ENCODE results near the gene MRPL11. TPM values are rescaled to one million over a fixed set of nuclear protein-coding genes. Genes with fewer than 3 reads are reported as not detected.
A peak's percentile ranks its signal among the peaks of the same experiment; 100 is the strongest.

Gene MRPL11
- polyA plus RNA-seq, 3 donors = 14.7 to 64.6 (median 59.6) TPM

DNA sequence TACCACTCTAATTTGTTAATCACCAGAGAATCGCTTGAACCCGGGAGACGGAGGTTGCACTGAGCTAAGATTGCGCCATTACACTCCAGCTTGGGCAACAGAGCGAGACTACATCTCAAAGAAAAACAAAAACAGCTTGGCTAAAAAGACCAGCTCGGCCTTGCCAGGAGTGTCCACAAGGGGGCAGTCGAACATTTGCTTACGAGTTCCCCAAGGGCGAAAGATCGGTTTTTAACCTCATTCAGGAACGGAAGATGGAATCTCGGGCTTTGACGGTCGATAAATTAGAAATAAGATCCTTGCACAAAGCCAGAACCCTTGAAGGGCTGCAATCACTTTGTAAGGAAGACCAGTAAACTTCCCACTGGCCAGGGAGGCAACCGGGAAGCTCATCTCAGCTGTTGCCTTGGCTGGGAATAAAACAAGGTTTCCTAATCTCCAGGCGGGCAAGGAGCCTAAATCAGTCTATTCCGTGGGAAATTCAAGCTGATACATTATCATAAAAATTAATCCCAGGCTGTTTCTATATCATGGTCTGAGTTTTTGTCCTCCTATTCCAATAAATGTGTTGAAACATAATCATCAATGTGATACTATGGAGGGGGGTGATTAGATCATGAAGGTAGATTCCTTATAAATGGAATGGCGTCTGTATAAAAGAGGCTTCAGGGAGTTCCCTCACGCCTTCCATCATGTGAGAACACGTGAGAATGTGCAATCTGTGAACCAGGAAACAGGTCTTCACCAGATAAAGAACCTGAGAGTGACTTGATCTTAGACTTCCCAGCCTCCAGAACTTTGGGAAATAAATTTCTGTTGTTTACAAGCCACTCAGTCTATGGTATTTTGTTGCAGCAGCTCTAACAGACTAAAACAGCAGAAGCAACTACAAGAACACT is 52.2 kb downstream of the MRPL11 start:
- Histone ChIP-seq H3K4me1 (ENCODE audit: control insufficient read depth in 1 of 2, insufficient read depth in 2 of 2, low read length in 2 of 2) (peaks cover 5 to 6% of the 10 kb centered on the region in 2 donors), H3K9ac (ENCODE audit: insufficient read depth, low read length, poor library complexity, severe bottlenecking) (no peak overlapping the region), H3K36me3 (replicated peaks in 1 of 2; ENCODE audit: control insufficient read depth in 1 of 2, insufficient read depth in 2 of 2, low read length in 2 of 2) (no peaks in the 10 kb centered on the region), H4K20me1 (ENCODE audit: insufficient read depth, low read length) (no peaks in the 10 kb centered on the region), H3K9me3 (replicated peaks in 1 of 2; ENCODE audit: control insufficient read depth in 1 of 2, insufficient read depth in 1 of 2, low read length in 2 of 2) (no peaks in the 10 kb centered on the region), H2AFZ (ENCODE audit: insufficient read depth, low read depth, low read length, poor library complexity, severe bottlenecking) (peak overlapping the region; percentile 65), H3K4me2 (replicated peaks; ENCODE audit: extremely low read depth, low read length, poor library complexity, severe bottlenecking) (peak overlapping the region; percentile 57), H3K27ac (ENCODE audit: low read depth in 1 of 2, low read length in 2 of 2) (no peak overlapping the region), H3K4me3 (replicated peaks in 1 of 3; ENCODE audit: low read depth in 2 of 3, low read length in 3 of 3) (peak overlapping the region in 1 of 3 experiments; percentile 35), H3K27me3 (ENCODE audit: control insufficient read depth in 2 of 2, insufficient read depth in 2 of 2, low read length in 2 of 2) (peaks cover 0 to 2% of the 10 kb centered on the region in 2 donors), H3K79me2 (ENCODE audit: insufficient read depth, low read length) (no peaks in the 10 kb centered on the region)
- TF ChIP-seq, protein P1, sequence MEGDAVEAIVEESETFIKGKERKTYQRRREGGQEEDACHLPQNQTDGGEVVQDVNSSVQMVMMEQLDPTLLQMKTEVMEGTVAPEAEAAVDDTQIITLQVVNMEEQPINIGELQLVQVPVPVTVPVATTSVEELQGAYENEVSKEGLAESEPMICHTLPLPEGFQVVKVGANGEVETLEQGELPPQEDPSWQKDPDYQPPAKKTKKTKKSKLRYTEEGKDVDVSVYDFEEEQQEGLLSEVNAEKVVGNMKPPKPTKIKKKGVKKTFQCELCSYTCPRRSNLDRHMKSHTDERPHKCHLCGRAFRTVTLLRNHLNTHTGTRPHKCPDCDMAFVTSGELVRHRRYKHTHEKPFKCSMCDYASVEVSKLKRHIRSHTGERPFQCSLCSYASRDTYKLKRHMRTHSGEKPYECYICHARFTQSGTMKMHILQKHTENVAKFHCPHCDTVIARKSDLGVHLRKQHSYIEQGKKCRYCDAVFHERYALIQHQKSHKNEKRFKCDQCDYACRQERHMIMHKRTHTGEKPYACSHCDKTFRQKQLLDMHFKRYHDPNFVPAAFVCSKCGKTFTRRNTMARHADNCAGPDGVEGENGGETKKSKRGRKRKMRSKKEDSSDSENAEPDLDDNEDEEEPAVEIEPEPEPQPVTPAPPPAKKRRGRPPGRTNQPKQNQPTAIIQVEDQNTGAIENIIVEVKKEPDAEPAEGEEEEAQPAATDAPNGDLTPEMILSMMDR (IDR thresholded peaks at IDR 0.05) = peak; percentile 87
- WGBS (ENCODE audit: insufficient coverage) = 5% methylated on average over 17 of the region's 20 CpGs
- Mint-ChIP-seq H3K4me3 (peak overlapping the region in 1 of 2 donors; percentile 67), H3K9me3 (peaks cover 0 to 3% (median 0%) of the 10 kb centered on the region in 7 donors), H3K27me3 (ENCODE audit: low read depth in 3 of 3) (peaks cover 8 to 22% (median 12%) of the 10 kb centered on the region in 3 donors), H3K4me1 (peaks cover 7% of the 10 kb centered on the region), H3K36me3 (no peaks in the 10 kb centered on the region), H3K27ac (peak overlapping the region in 1 of 7 donors; percentile 52)
- peak; percentile 67 to 80 (median 76) for DNase-seq
- intact Hi-C loops (cut with micrococcal nuclease) = loop anchor here in 1 of 2 donors (10.0 kb wide), 1 partner anchor 72 kb away; the partner anchor contains the start of gene CD248

Small RNA genes within 50 kb of the gene (small RNA-seq; reads per million reads assigned to genes)
- gene RF00416 (ENCODE audit: insufficient read length, low read depth) = not detected
- not detected for gene RNU1-84P (ENCODE audit: insufficient read length, low read depth)

Other genes with a start within 250 kb of the MRPL11 start
- gene KLC2, start 181.1 kb downstream of the MRPL11 start, polyA plus RNA-seq = 1 to 10 TPM in 1 of 3 donors, under 1 TPM in 2; 0.67 to 2.9 (median 0.90) TPM
- gene RAB1B, start 170.2 kb downstream of the MRPL11 start, polyA plus RNA-seq = 10 to 100 TPM; 17.9 to 90.5 (median 18.8) TPM
- 1 to 10 TPM in 1 of 3 donors, not detected in 2; 1.2 TPM for gene CNIH2, start 160.7 kb downstream of the MRPL11 start, polyA plus RNA-seq
- 10 to 100 TPM; 50.0 to 81.1 (median 63.8) TPM for gene YIF1A, start 149.7 kb downstream of the MRPL11 start, polyA plus RNA-seq
- gene TMEM151A, start 147.0 kb downstream of the MRPL11 start, polyA plus RNA-seq = not detected
- under 1 TPM in 2 of 3 donors, not detected in 1; 0.05 to 0.13 TPM for gene CD248, start 121.8 kb downstream of the MRPL11 start, polyA plus RNA-seq
- gene RIN1, start 102.4 kb downstream of the MRPL11 start, polyA plus RNA-seq = 10 to 100 TPM in 1 of 3 donors, 1 to 10 TPM in 2; 6.1 to 15.4 (median 7.6) TPM
- 10 to 100 TPM; 49.0 to 65.2 (median 62.0) TPM for gene BRMS1, start 93.7 kb downstream of the MRPL11 start, polyA plus RNA-seq
- 1 to 10 TPM in 2 of 3 donors, under 1 TPM in 1; 0.75 to 1.7 (median 1.7) TPM for gene B4GAT1, start 91.2 kb downstream of the MRPL11 start, polyA plus RNA-seq
- 1 to 10 TPM in 1 of 3 donors, under 1 TPM in 1, not detected in 1; 0.11 to 1.3 TPM for gene SLC29A2, start 67.1 kb downstream of the MRPL11 start, polyA plus RNA-seq
- gene NPAS4, start 17.8 kb downstream of the MRPL11 start, polyA plus RNA-seq = not detected
- 10 to 100 TPM; 11.3 to 13.2 (median 12.6) TPM for gene PELI3, start 28.1 kb upstream of the MRPL11 start, polyA plus RNA-seq
- gene DPP3, start 41.6 kb upstream of the MRPL11 start, polyA plus RNA-seq = 10 to 100 TPM; 22.4 to 37.0 (median 26.7) TPM
- gene BBS1, start 71.8 kb upstream of the MRPL11 start, polyA plus RNA-seq = 1 to 10 TPM; 1.3 to 8.5 (median 3.5) TPM
- 10 to 100 TPM; 10.9 to 14.0 (median 11.9) TPM for gene ZDHHC24, start 107.2 kb upstream of the MRPL11 start, polyA plus RNA-seq
- gene ACTN3, start 108.1 kb upstream of the MRPL11 start, polyA plus RNA-seq = not detected
- 1 to 10 TPM; 1.5 to 3.5 (median 2.3) TPM for gene CTSF, start 129.8 kb upstream of the MRPL11 start, polyA plus RNA-seq
- not detected for gene CCDC87, start 154.2 kb upstream of the MRPL11 start, polyA plus RNA-seq
- 10 to 100 TPM; 26.9 to 67.9 (median 37.0) TPM for gene CCS, start 154.3 kb upstream of the MRPL11 start, polyA plus RNA-seq
- 10 to 100 TPM; 21.9 to 46.7 (median 42.6) TPM for gene RBM14, start 177.8 kb upstream of the MRPL11 start, polyA plus RNA-seq
- 100 to 1,000 TPM; 112 to 153 (median 153) TPM for gene RBM4, start 199.9 kb upstream of the MRPL11 start, polyA plus RNA-seq
- 10 to 100 TPM in 2 of 3 donors, 1 to 10 TPM in 1; 7.8 to 14.3 (median 11.2) TPM for gene RBM4B, start 239.0 kb upstream of the MRPL11 start, polyA plus RNA-seq

Data from CD14-positive monocyte (primary cell).